Activated gamma-delta T cell treated with anti-CD3 and anti-CD28 coated beads, Interleukin-2, amount 50 U/mL, for 16 hours (primary cell): ENCODE results near the gene PRSS12.

Source experiments
- DNase-seq: peaks from one replicate; pipeline ENCODE4 v3.0.0-alpha.2; 2020; ENCODE audit warnings: low read depth

Gene PRSS12

DNA sequence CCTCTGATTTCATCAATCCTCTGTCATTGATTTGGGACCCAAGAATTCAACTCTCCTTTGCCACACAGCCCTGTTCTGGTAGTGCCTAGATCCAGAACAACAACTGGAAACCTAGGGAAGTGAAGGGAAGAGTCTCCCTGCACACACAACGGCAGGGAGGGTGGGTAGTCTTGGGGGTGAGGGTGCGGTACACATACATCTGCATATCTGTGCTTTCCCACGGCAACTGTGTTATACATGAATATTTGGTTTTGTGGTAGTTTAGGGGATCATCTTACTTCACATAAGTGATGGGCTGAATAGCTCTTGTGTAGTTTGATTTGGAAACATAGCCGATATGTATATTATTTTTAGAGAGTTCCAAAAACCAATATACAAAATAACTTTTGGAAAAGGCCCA lies 3.3 kb upstream of the PRSS12 start:
- DNase-seq = no peak

DNA sequence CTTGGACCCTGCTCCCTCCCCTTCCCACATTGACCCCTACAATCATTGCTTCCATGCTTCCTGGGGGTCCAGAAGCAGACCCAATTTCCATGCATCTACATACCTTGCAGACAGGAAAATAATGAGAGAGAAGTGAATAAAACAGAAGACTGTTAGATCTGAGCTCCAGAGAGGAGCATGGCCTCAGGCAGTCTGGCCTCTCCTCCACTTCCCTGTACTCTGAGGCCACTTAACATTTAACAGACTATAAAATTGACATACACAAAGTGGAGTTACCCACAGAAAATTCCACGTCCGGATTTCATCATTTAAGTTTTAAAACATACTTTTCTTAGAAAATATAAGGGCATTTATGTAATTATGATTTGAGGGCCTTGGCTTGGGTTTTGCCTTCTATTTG lies 2.1 kb upstream of the PRSS12 start:
- DNase-seq = no peak

DNA sequence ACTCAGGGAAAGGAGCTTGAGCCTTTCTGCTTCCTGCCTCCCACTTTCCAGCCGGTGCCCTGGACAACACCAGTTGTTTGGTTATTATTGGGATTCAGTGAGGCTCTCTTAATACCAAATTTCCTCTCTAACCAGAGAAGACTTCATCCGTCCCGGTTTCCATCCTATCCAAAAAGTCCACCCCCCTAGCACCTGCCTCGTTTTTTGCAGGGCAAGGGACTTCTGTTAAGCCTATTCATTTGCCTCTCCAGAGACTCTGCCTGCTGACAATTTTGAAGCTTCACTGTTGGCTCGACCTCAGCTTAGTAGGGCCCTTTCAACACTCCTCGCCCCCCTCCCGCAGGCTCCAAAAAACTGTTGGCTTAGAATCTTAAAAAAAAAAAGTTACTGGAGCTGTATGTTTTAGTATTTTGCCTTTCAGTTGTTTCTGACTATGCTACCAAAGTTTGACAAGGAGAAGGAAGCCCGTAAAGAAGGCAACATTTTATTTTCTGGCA lies 779 bp upstream of the PRSS12 start:
- no peak for DNase-seq

DNA sequence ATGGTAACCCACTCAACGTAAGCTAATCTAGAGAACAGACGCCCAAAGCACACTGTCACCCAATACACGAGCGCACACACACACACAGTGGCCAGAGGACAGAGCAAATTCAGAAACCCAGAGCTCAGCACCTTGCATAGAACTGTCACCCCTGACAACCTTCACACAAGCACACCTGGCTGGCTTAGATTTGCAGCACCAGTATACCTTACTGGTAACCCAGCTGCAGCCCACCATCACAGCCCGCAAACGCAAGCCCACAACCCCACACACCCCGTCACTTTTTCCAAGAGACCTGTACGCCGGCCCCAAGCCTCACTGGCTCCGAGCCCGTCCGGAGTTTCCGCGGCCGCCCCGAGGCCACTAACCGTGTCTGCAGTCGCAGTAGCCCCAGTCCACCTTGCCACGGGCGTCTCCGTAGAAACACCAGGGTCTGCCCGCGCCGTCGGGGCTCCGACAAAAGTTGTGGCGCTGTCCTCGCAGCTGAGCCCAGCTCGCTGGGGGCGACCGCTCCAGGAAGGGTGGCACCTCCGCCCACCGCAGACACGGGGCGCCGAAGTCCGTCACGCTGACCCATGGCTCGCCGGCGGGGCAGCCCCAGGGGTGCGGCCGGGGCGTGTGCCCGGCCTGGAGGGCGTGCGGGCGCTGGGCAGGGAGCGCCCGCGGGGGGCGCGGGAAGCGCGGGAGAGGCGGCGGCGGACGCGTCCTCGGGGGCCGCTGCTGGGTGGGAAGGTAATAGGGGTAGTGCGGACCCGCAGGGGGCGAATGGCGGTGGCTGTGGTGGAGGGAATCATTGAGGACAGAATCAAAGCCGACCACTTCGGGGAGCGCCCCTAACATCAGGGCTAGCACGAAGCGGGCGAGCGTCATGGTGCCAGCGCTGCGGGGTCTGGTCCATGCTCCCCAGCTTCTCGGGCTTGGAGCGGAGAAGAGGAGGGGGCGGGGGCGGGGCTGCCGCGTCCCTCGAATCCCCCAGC lies 664 bp downstream of the PRSS12 start:
- no peak for DNase-seq

DNA sequence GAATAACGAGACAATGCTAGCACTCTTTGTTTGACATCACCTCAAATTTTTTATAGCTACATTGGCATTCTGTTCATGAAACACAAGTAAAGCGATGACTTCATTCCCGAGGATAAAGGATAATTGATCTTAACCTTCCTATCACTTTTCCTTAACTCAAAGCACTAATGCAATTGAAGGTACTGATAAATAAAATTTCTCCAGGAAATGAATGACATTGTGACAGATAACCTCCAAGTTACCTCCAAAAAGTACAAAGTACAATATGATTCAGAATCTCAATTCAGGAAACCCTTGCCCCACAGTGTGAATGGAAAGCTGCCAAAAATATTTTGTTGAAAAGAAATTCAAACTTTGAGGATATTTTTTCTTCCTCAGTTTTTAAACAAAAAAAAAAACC lies 1.8 kb downstream of the PRSS12 start:
- no peak for DNase-seq

DNA sequence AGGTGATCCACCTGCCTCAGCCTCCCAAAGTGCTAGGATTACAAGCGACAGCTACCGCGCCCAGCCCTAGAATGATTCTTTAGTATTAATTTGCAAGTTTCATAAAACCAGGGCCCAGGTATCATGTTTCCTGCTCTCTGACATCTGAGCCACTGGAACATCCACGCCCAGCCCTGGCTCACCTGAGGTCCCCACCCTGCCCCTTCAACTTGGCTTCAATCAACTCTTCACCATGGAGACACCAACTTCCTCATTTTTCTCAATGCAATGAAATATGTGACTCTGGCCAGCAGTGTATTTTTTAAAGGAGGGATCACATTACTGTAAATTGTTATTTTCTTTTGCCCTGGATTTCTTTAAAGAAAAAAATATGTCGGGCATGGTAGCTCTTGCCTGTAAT lies 3.9 kb downstream of the PRSS12 start:
- no peak for DNase-seq

DNA sequence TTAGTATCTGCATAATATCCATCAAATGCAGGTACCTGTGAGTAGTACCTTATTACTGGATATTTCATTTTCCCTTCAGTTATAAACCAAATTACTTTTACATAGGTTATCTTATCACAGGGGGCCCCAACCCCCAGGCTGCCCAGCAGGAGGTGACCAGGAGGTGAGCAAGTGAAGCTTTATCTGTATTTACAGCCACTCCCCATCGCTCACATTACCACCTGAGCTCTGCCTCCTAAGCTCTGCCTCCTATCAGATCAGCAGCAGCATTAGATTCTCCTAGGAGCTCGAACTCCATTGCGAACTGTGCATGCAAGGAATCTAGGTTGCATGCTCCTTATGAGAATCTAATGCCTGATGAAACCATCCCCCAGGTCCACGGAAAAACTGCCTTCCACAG lies 6.3 kb downstream of the PRSS12 start:
- no peak for DNase-seq

DNA sequence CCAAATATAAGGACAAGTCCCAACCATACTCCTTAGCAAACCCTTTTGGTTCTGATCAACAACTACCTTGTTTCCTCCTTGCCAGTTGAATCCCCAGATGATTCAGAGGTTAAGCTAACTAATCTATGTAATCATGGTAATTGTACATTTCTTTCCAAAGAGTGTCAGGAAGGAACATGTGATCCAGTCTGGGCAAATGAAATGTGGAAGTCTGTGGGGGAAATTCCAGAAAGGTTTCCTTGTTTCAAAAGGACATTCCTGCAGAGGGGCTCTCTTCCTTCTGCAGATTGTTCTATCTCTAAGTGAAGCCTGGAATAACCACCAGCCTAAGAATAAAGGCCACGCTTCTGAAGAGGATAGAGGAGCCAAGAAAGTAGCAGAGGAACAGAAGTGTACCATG lies 7.0 kb downstream of the PRSS12 start:
- DNase-seq = no peak

DNA sequence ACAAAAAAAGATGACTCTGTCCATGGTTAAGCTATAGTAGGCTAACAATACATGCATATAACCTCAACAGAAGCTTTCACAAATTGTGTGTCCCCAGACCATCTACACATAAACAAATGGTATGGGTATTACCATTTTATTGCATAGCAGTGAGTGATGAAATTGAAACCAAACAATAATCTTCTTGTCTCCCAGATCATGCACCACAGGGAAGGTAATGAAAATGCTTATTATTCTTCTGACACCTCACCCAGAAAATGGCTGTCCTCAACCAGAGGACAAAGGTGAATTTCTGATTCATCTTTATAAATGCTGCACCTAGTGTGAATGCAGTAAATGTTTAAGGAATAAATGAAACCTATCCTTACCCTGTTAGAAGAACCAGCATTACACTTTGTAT lies 8.0 kb downstream of the PRSS12 start:
- no peak for DNase-seq

DNA sequence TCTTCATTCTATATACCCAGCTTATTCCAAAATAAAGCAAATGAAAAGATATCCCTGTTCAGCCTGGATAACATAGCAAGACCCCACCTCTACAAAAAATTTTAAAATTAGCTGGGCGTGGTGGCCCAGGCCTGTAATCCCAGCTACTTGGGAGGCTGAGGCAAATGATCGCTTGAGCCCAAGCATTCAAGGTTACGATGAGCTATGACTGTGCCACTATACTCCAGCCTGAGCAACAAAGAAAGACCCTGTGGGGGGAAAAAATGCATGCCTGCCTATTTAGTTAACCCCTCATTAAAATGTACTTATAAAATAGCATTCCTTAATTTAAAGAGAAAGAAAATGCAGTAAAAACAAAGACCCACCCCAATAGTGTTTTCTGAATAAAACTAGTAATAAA lies 9.3 kb downstream of the PRSS12 start:
- no peak for DNase-seq

DNA sequence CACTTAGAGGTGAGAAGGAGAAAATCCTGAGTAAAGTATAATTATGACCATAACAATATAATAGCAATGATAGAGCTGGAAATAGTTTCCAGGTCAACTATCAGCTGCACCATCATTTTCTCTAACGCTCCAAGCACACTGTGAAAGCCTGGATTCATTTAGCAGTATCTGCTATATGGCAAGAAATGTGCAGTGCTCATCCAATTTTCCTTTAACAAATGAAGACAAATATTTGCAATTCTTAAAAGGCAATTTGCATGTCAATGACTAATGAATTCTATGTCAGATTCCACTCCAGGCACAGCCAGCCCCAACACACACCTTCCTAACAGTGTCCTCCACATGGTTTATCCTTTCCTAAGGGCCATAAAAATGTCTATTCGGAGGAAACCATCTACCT lies 12.7 kb downstream of the PRSS12 start:
- DNase-seq = no peak

DNA sequence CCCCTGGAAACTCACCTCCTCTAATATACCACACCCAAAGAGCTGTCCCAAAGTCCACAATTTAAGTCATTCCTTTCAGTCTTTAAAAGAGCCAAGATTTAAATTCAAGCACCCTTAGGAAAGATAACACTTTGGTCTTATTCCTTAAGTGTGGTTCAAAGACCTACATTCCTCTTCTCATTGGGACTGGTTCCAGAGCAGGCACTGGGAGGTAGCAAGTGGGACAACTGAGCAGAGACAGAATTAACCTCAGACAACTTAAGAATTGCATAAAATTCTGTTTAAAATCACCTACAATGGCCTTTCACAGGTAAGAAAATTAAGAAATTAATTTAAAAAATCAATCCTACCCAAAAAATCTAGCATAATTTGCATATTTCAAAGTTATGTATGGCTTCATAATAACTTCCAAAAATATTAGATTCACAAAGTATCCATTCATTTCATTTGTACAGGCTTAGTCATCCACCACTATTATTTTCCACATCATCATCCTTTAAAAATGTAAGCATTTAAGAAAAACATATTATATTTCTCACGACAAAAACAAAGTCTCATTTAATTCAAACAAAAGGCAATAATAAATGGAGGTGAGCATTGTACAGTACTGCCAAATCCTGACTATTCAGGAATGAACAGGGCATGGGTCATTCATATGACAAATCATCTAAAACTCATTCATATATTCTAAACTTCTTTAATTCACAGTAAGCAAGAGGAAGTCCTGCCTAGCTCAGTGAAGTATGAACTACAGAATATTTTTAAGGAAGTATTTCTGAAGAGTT lies 13.6 kb downstream of the PRSS12 start:
- DNase-seq = no peak

DNA sequence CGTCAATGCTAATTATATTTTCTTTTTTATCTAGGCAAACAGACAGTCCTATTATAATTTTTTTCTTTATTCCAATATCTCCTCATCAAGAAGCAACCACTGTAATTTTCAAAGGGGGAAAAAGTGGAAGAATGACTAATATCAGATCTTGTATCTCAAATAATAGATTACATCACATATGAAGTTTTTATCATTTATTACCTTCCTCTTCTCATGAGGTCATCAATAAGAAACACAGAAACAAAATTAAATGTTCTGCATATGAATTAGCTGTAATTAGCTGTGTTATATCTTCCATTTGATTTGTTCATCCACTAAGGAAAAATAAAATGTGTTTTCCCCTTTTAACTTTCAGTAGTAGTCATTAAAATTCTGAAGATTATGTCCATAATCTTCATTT lies 14.3 kb downstream of the PRSS12 start:
- no peak for DNase-seq

DNA sequence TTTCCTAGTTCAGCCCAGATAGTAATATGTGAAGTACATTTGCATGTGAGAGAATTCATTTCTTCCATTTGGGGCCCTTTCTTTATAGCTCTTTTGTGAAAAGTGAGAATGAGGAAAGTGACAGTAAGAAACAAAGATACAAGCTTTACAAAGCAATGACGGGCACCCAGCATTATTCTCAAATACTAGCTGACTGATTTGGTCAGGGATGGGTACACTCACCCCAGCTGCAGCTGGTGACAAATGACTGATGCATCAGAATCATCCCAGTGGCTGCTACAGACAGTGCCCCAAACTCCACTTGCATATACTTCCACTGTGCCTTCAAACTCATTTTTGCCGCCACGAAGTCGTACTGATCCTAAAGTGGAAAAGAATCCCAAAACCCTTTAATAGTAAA lies 14.8 kb downstream of the PRSS12 start:
- DNase-seq = no peak

DNA sequence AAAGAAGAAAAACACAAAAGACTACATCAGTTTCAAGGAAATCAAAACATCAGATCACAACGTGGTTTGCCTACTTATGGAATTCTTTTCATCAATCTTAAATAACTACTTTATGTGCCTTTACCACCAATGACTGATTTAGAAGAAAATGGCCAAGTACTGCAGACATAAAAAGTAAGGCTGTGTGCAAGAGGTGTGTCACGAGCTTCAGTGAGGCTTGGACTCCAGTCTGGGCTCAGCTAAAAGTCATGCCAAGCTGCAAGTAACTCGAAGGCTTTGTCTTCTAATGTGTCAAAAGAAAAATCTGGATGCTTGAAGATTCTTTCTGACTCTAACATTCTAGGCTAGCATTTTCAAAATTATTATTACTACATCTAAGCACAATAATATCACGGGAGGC lies 17.0 kb downstream of the PRSS12 start:
- DNase-seq = no peak

DNA sequence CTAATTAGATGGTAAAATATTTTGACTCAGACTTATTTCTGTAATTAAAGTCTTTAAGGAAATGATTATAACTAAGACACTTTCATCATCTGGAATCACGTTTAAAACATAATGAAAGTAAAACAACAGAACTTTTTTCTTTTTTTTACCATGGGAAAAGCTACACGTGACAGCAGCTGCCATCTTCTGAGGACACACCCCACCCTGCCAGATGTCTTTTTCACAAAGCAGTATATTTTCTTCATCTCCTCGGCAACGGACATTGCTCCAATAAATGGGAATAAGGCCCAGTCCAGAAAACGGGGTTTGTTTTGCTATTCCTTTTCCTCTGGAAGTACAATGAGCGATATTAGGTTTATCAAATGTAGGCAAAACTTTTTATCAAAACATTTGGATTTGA lies 17.5 kb downstream of the PRSS12 start:
- no peak for DNase-seq

DNA sequence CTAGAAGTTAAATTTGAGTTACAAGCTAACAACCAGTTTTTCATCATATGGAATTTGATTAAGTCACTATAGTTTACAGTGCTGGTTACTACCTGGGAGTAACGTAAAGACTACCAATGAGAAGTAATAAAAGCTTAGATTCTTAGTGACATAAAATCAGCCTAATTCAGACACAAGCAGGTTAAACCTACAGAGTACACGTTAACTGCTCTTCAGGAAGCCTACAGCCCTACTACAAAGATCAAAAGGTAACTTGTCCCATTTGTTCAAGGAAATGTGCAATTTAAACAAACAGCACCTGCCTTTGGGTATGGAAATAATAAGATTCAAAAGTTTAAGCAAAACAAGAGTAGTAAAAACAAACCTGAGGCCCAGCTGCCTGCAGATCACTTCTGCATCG lies 21.5 kb downstream of the PRSS12 start:
- no peak for DNase-seq

DNA sequence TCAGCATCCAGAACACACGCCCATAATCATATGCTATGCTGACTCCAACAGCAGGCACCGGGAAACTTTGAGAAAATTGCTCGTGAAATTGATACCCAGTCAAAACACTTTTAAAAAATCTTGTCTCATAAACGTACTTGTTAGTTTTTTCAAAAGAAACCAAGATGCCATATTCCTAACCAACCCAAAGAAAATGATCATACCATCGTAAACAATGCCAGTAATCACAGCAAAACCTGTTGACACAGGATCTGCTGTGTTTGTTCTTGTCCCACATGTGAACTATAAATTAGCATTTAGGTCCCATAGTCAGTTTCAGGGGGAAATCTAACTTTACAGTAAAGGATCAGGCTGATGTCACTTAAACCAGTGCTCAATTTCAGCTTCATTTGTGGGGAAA lies 23.0 kb downstream of the PRSS12 start:
- DNase-seq = no peak

DNA sequence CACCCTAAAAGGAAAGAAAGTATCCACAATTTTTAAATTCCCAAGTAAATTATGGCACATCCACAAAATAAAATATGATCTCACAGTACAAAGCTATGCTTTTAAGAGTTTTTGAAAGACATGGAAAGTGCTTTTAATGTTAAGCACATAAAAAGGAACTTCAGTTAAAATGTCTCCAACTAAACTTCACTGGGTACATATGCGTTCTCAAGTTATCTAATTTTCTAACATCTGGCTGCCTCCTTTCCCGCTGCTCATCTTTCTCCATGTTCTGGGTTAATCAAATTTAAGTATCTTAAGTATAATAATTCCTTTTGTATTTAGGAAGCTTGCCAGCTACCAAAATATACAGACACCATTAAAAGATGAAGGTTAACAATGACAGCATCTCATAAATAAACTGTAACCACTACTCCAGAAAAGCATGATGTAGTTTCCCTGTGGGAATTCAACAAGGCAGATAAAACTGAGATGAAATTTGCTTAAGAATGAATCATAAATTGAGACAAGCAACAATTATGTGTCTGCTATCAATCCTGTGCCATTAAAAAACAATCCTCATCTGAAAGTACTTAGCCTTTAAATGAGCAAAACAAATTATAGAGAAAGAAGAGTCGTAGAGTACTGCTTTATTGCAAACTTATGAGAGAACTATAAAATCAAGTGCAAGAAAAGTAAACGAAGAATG lies 25.1 kb downstream of the PRSS12 start:
- no peak for DNase-seq

DNA sequence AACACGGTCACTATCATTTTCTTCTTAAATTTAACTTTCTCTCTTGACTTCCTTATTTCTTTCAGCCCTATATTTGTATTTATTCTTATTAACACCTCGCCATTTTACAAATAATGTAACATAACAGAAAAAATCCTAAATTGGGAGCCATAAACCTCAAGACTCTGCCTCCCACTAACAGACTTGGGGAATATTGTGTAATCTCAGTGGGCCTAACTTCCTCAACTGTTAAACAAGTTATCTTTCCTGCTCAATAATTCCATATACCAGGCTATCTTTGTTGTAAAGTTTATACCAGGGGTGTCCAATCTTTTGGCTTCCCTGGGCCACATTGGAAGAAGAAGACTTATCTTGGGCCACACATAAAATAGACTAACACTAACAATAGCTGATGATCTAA lies 26.2 kb downstream of the PRSS12 start:
- DNase-seq = no peak

DNA sequence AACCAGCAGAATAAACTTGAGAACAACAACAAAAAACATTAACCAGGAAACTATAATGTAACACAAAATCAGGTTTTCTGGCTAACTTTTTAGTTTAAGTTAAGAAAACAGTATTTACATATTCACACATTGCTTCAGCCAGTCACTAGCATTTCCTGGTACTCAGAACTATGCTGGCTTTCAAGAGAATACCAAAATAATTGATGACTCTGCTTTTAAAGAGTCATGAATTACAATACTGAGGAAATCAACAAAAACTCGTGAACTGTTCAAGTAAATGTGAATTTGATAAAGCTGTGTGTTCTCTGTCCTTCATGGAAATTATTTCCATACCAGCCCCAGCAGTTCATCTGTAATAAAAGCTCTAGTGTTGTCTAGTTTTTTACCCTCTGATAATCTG lies 27.4 kb downstream of the PRSS12 start:
- DNase-seq = no peak

DNA sequence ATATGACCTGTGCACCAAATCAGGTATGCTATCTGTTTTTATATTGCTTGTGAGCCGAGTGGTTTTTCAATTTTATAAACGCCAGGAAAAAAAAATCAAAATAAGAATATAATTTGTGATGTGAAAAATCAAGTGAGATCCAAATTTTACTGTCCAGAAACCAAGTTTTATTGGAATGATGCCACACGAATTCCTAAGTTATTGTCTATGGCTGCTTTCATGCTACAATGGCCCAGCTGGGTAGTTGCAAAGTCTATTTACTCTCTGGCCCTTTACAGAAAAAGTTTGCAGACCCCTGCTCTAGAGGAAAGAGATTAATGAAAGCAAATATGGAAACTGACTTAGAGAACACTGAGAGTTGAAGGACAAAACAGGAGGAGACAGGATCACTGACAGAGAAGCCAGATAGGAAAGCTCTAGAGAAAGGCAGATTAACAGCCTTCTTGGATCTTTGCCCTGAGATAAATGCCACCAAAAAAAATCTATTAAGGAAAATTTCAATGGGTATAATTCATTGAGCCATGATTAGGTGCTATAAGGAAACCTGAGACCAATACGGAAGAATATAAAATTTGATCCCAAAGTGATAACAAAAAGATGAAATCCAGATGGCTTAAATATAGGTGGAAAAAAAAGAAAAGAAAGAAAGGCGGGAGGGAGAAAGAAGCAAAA lies 29.8 kb downstream of the PRSS12 start:
- no peak for DNase-seq
